Right lobe of liver (tissue), 4 donors: ENCODE data around the gene TBC1D2B.

Experiments
- POLR2A ChIP-seq: fragments of 450-650 bp; IDR thresholded peaks from one replicate; pipeline ENCODE4 v1.6.1; 2017; ENCODE audit warnings: antibody characterized with exemption, mild to moderate bottlenecking
- TF ChIP-seq, protein P1 (sequence below), 4 donors: fragments of 200-600 bp in 3 of 4; fragments of 450-650 bp in 1 of 4; IDR thresholded peaks; one replicate each; pipeline versions ENCODE4 v1.5.1 to v1.8.0; 2016 to 2022; ENCODE audit warnings: antibody characterized with exemption in 4 of 4, mild to moderate bottlenecking in 2 of 4
- donor health status: DM: no; HTN: no; CAD: no.
- donor health status: DM: no; HTN: no; CAD: no.
- donor health status: DM: no; HTN: yes; CAD: no.

DNA sequence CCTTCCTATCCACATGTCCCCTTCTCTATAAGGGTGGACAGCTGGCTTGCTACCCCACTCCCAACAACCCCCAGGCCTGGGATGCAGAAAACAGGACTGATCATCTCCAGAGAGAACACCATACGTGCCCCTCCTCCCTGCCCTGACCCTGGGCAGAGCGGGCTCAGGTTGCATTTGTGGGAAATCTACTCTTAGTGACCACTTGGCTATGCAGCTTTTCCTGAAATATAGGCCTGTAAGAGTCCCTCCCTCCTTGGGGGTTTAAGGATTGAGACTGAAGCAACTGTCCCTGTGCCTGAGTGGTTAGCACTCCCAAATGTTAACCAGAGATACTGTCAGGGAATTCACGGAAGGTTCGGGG is 26.6 kb upstream of the TBC1D2B start:
- TF ChIP-seq, protein P1, sequence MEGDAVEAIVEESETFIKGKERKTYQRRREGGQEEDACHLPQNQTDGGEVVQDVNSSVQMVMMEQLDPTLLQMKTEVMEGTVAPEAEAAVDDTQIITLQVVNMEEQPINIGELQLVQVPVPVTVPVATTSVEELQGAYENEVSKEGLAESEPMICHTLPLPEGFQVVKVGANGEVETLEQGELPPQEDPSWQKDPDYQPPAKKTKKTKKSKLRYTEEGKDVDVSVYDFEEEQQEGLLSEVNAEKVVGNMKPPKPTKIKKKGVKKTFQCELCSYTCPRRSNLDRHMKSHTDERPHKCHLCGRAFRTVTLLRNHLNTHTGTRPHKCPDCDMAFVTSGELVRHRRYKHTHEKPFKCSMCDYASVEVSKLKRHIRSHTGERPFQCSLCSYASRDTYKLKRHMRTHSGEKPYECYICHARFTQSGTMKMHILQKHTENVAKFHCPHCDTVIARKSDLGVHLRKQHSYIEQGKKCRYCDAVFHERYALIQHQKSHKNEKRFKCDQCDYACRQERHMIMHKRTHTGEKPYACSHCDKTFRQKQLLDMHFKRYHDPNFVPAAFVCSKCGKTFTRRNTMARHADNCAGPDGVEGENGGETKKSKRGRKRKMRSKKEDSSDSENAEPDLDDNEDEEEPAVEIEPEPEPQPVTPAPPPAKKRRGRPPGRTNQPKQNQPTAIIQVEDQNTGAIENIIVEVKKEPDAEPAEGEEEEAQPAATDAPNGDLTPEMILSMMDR (IDR thresholded peaks at IDR 0.05) = no peak
- TF ChIP-seq POLR2A = no peak
